NCI-H2029 treated with DMSO at 0.1 percent for 48 hours (cell line): ENCODE measurements around the gene IFNA14.
"Not testable (repeated sequence)": the region's sequence is repeated elsewhere in the genome, so short reads cannot be mapped to it uniquely, and the experiment has no call there.

ENCODE experiments used
- DNase-seq: peaks from one replicate; lab custom pipeline; 2025; lab: John Stamatoyannopoulos, UW

Gene IFNA14

DNA sequence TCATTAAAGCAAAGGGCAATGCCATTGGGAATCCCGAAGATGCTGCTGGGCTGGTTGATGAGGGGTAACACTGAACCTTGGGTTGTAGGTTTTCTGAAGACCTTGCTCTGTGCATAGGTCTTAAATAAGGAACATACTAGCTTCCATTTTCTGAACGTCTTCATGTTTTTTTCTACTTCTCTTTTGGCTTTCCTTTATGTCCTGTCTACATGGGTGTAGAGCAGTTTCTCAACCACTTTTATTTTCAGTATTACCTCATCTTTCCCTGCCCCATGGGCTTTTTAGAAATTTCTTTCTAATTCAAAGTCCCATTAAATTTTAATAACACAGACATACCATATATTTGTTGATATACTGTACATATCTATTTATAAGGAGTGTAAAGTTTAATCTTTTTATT, at the start of gene IFNA14:
TSS of gene IFNA14 (minus strand) at position 95 of the 400 bp plus-strand sequence. CDS start at position 25, 70 bp downstream.
- no peak for DNase-seq

DNA sequence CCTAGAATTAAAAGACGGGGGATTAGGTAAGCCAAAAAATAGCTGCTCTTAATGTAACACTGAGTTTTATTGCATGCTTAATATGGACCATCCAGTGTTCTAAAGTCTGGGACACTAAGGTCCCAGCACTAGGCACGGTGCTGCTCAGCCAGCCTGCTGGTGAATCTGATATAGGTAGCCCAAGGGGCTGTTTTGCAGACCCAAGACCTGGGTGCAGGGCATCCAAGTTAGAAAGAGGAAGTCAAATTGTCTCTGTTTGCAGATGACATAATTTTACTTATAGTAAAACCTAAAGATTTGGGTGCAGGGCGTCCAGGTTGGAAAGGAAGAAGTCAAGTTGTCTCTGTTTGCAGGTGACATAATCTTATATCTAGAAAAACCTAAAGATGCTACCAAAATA, 47.5 kb upstream of the IFNA14 start:
- DNase-seq = no peak

DNA sequence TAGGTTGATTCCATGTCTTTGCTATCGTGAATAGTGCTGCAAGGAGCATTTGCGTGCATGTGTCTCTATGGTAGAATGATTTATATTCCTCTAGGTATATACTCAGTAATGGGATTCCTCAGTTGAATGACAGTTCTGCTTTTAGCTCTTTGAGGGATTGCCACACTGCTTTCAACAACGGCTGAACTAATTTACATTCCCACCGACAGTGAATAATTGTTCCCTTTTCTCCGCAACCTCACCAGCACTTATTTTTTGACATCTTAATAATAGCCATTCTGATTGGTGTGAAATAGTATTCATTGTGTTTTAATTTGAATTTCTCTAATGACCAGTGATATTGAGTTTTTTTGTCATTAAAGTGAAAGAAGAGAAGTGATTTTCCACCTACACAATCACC, 46.9 kb upstream of the IFNA14 start:
- no peak for DNase-seq

GRCh38 chr9:21286099-21286498, 46.3 kb upstream of the IFNA14 start:
- no peak for DNase-seq

DNA sequence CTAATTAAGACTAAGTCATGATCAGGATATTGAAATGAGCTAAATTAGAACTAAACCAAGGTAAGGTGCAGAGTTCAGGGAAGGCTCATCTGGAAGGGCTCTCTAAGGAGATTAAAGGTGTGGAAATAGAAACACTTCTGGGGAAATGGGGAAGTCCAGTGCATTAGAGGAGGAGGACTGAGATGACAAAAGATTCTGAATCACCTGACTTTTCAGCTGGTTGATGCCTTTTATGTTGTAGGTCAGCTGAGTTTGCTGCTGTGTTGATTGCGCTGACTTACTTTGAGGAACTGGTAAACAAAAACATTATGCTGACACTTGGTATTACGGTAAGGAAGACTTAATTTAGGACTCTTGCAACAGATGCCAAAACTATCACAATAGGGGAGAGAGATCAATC, 41.5 kb upstream of the IFNA14 start:
- no peak for DNase-seq

DNA sequence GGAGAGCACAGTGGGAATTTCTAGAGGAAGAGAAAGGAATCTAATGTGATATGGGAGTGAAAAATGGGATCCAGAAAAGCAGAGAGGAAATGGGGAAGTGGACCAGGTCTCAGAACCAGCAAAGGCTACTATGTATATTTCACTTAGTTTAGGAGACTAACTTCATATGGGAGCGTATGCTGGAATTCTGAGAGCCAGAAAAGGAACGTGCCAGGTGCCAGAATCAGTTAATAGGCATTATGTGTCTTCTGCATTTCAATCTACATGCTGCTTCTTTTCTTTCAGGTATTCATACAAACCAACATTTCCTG, 28.5 kb upstream of the IFNA14 start:
- no peak for DNase-seq

DNA sequence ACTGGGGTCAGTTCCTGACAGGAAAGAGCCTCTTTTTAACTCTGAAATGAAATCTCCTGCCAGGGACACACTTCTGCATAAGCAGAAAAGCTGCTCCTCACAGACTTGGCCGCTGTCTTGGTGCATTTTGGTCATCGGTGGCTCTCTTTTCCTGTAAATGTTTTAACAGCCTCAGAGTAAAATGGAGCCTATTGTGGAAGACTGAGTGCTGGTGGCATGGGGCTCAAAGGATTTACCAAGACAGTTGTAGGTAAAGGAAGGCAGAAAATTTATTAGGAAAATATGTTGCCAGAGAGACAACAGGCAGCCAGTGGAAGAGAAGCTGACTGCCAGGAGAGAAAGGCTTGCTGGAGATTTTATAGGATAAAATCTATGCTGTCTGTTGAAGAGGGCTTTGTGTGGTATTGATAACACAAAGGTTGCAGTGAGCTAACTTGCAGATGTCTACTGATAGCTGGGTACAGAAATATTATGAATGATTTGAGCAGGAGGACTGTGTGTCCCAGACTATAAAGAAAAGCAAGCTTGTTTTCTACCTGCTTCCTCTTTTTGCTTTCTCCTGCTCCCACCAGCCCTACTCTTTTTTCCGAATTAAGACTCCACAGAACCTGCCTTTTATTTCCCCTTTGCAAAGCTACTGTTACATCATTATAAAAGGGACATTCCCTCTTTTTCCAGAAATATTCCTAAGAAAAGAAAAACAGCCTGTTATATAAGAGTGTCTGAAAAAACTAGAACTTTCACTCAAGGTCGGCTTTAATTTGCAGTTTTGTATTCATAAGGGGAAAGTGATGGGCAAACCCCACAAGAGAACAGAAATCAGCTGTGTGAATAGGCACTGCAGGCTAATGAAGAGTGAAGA, 27.9 kb upstream of the IFNA14 start:
- no peak for DNase-seq

DNA sequence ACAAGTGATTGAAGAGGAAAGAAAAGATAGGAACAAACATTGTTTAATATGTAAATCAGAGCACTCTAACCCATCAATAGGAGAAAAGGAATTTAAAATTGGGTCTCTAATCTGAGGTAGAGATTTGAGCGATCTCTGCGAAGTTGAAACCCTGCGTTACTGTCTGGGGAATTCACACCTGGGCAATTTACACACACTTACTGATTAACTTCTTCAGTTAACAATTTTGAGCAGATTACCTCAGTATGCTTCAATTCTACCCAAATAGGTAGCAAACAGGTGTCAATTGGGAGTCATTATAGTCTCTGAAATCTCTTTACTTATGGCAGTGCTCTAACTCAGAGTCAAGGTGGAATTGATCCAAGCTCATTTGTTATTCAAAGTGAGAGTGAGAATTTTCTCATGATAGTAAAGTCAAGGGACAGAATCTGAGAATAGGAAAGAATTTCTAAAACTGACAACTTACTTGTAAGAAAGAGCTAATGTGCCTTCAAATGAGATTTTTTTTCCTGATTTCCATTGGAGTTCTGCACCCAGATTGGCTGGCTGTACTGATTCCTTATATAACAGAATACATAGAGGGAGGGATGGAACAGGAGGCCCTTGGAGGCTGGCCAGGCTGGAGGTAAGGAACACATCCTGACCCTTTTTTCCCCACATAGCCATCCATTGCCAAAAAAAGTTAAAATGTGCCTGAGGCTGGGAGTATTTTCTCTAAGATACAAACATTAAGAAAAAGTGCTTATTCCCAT, 27.1 kb upstream of the IFNA14 start:
- no peak for DNase-seq

- DNase-seq = no peak
These were observed 25.8 kb upstream of the IFNA14 start for GRCh38 chr9:21265421-21266189.

DNA sequence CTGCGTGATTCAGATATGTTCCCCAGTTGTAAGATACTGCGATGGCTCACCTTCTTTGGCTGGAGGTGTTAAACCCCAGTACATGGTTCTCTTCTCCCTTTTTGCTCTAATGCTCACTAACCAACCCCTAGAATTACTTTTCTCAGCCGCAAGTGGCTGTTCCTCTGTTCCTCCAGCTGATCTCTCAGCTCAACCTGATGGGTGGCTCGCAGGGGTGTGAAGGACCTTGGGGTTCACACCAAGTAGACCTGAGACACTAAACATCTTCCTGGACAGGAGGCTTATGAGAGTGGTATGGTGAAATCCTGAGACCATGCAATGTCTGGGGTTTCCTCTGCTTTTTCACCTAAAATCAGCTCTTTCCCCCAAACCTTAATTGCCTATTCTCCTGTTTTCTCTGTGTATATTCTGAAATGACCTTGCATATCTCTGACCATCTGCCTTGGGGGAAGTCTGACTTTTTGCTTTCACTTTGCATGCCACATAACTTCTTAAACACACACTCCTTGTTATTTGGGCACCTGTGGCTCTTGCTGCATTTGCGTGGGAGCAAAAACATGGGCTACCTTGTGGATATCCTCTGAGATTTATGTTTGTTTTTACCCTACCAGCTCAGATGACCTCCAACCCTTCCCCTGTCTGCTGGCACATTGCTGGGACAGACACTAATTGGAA, 15.9 kb upstream of the IFNA14 start:
- no peak for DNase-seq

GRCh38 chr9:21252721-21253547, 13.1 kb upstream of the IFNA14 start:
- no peak for DNase-seq

DNA sequence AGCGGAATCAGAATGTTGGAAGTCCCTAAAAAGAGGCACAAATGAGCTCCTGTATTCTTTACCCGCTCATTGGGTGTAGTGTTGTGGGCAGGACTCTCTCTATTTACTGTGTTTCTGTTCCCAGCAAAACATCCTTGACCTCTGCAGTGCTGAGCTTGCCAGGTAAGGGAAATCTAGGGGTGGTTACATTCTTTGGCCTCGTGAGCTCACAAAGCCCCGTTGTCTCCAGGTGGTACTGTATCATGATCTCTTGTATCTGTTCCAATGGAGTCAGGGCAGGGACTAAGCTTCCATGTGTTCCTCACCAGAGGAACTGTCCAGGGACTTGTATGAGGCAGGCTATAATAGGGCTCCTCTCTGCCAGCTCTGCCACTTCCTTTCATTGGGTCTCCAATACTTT, 11.8 kb upstream of the IFNA14 start:
- no peak for DNase-seq

DNA sequence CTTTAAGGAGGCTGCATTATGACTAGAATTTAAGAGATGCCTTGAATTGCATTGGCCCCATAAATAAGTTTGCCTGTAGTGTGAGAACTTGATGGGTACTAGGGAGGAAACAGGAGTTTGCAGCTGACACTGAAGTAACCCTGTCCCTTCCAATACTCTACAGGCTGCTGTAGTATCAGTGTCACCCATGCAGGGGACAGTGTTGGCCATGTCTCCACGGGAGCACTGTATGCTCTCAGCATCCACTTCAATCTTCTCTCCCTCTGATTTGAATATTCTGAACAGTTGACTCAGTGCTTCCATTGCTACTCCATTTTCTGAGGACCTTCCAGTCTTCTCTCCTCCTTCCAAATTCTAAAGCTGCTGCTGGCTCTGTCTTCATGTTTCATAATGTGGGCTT, 11.4 kb upstream of the IFNA14 start:
- no peak for DNase-seq

DNA sequence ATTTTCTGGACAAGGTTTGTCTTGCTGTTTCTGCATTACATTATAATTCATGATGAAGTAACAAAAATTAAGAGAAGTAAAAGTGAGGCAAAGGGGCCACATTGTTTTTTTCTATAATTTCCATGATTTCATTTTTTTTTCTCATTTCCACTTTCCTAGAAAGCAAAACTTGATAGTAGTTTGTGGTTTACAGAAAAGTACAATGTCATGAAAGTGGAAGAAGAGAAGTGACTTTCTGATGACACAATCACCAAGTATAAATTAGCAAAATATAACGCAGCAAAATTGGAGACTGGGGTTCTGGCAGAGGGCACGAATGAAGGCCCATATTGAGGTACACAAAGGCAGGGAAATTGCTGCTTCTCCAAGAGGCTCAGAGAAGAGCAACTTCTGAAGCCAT, 5.0 kb upstream of the IFNA14 start:
- DNase-seq = no peak

DNA sequence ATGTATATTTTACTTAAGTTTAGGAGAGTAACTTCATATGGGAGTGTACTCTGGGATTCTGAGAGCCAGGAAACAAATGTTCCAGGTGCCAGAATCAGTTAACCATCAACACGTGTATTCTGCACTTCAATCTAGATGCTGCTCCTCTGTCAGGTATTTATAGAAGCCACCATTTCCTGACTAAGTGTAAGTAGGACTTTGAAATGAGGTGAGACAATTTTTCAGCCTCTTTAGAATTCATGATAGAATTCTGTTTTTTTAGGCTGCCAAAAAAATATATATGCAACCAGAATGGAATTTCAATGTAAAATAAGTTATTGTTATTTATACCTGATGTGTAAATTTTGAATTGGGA, 3.5 kb downstream of the IFNA14 start:
- not testable (repeated sequence) for DNase-seq

- DNase-seq = not testable (repeated sequence)
These were observed 4.1 kb downstream of the IFNA14 start for GRCh38 chr9:21235468-21236359.

DNA sequence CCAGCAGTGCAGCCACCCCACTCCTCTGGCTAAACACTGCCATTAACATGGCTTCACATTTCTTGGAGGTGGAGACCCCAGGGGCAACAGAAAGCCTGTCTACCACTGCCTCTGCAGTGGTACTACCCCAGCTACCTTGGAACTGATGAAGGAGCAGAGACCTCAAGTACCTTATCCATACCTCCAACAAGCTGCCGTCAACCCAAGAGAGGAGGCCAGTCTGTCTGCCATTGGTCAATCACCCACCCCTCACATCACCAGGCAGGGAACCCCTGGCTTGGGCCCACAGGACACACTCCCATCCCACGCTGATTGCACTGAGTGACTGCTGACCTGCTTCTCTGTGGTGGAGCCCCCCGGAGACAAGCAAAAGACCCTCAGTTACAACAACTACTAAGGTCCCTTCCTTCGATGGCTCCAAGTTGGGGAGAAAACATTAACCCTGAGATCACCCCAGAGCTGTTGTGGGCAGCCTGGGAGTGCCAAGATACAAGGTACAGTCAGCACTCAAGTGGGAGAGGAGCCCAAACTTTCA, 5.6 kb downstream of the IFNA14 start:
- no peak for DNase-seq

GRCh38 chr9:21233258-21233657, 6.5 kb downstream of the IFNA14 start:
- no peak for DNase-seq

- no peak for DNase-seq
These were observed 11.7 kb downstream of the IFNA14 start, which contains the start of gene IFNA17 for GRCh38 chr9:21228122-21228521. Gene IFNA17, minus strand, starts transcription at chr9:21228222. Its CDS starts 49 bp downstream, at chr9:21228173.

GRCh38 chr9:21217211-21217610, 22.6 kb downstream of the IFNA14 start, which contains the start of gene IFNA16:
Gene IFNA16, minus strand, starts transcription at chr9:21217311. Its CDS starts 6 bp downstream, at chr9:21217305.
- not testable (repeated sequence) for DNase-seq
